ENCODE results near the gene UGT1A8. TPM values are rescaled to one million over a fixed set of nuclear protein-coding genes. Genes with fewer than 3 reads are reported as not detected.
"Not testable (repeated sequence)": the region's sequence is repeated elsewhere in the genome, so short reads cannot be mapped to it uniquely, and the experiment has no call there.

Gene UGT1A8
- total RNA-seq (2014; rRNA removed; shearing (Covaris generic)): not detected in 2 replicates
- not detected in 2 replicates for polyA plus RNA-seq (2016; fragmentation: Nextera tagmentation; extraction: Ambion mirVana)

DNA sequence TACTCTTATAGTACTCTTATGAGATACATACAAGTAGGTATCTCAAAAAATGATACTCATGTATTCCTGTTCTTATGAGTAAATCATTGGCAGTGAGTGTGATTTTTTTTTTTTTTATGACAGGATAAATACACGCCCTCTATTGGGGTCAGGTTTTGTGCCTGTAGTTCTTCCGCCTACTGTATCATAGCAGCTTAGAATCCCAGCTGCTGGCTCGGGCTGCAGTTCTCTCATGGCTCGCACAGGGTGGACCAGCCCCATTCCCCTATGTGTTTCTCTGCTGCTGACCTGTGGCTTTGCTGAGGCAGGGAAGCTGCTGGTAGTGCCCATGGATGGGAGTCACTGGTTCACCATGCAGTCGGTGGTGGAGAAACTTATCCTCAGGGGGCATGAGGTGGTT is at the start of gene UGT1A8:
Gene UGT1A8 (plus strand): TSS at position 158 of the 400 bp plus-strand sequence. CDS start 75 bp downstream, at position 233.
- H3K9ac ChIP-seq; H3K79me2 ChIP-seq (ENCODE audit: insufficient read depth); H2AFZ ChIP-seq; H3K36me3 ChIP-seq (ENCODE audit: low read depth); H3K4me2 ChIP-seq (ENCODE audit: unreplicated experiment); H3K27ac ChIP-seq; H3K9me2 ChIP-seq (ENCODE audit: insufficient read depth); H3K27me3 ChIP-seq (replicated peaks; ENCODE audit: insufficient read depth); H4K20me1 ChIP-seq (ENCODE audit: insufficient read depth); H3F3A ChIP-seq (ENCODE audit: insufficient read depth); H3K9me3 ChIP-seq (ENCODE audit: low read depth); H3K4me3 ChIP-seq; DNase-seq; H3K4me1 ChIP-seq (ENCODE audit: insufficient read depth); in situ Hi-C loops (cut with MboI): not testable (repeated sequence)
- 24 to 35% methylated on average over 4 to 5 of the region's 5 CpGs for WGBS, 2 experiments (ENCODE audit: low coverage in 1 of 2, low lambda C conversion rate in 2 of 2, missing lambda C conversion rate in 2 of 2)

DNA sequence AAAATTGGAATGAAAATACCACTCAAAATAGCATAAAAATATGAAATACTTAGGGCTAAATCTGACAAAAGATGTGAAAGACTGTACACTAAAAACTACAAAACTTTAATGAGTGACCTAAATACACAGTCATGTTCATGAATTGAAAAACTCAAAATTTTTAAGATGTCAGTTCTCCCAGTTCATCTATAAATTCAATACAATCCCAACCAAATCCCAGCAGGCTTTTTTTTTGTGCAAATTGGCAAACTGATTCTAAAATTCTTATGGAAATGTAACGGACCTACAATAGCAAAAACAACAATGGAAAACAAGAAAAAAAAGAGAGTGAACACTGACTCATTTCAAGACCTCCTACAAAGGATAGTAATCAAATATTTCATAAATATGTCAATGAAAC is 46.4 kb upstream of the UGT1A8 start:
- no peak for DNase-seq
- Histone ChIP-seq H3K4me3 (no peak overlapping the region), H3K36me3 (ENCODE audit: low read depth) (no peaks in the 10 kb centered on the region)

DNA sequence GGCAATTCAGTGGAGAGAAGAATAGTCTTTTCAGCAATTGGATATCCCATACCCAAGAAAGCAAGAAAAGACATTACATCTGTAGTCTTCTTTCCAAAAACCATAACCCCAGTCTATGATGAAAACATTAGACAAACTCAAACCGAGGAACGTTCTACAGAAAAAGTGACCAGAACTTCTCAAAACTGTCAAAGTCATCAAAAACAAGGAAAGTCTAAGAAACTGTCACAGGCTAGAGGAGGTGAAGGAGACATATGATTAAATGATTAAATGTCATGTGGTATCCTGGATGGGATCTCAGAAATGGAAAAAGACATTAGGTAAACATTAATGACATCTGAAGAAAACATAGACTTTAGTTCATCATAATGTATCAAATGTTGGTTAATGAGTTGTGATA is 46.0 kb upstream of the UGT1A8 start:
- H3K4me2 ChIP-seq (ENCODE audit: unreplicated experiment): no peak overlapping the region
- no peaks in the 10 kb centered on the region for H3K79me2 ChIP-seq (ENCODE audit: insufficient read depth)
- H3K9ac ChIP-seq: no peak overlapping the region
- H3F3A ChIP-seq (ENCODE audit: insufficient read depth): no peaks in the 10 kb centered on the region
- TF ChIP-seq EZH2 (IDR thresholded peaks at IDR 0.05; ENCODE audit: insufficient read depth, poor library complexity, severe bottlenecking) (no peak), EZH2phosphoT487 (IDR thresholded peaks at IDR 0.05; ENCODE audit: insufficient read depth, low read depth) (no peak)
- H2AFZ ChIP-seq: no peak overlapping the region
- peaks cover 5% of the 10 kb centered on the region; the same call in 1 of the 2 replicates for H3K27me3 ChIP-seq (replicated peaks; ENCODE audit: insufficient read depth)
- no peak overlapping the region for H3K4me3 ChIP-seq
- WGBS, 2 experiments (ENCODE audit: low coverage in 1 of 2, low lambda C conversion rate in 2 of 2, missing lambda C conversion rate in 2 of 2): 56 to 78% methylated on average over 2 of the region's 2 CpGs
- no peaks in the 10 kb centered on the region for H3K9me3 ChIP-seq (ENCODE audit: low read depth)
- H3K27ac ChIP-seq: no peak overlapping the region
- no peaks in the 10 kb centered on the region for H4K20me1 ChIP-seq (ENCODE audit: insufficient read depth)
- H3K36me3 ChIP-seq (ENCODE audit: low read depth): no peaks in the 10 kb centered on the region
- H3K9me2 ChIP-seq (ENCODE audit: insufficient read depth): no peaks in the 10 kb centered on the region
- in situ Hi-C loops (cut with MboI): no loop called here
- no peaks in the 10 kb centered on the region for H3K4me1 ChIP-seq (ENCODE audit: insufficient read depth)
- no peak for DNase-seq

More for the DNA sequence above, 46.4 kb upstream of the UGT1A8 start:
- Histone ChIP-seq H3K9me2 (ENCODE audit: insufficient read depth) (no peaks in the 10 kb centered on the region), H3K27me3 (replicated peaks; ENCODE audit: insufficient read depth) (peaks cover 5% of the 10 kb centered on the region; the same call in 1 of the 2 replicates), H4K20me1 (ENCODE audit: insufficient read depth) (no peaks in the 10 kb centered on the region), H3K9ac (no peak overlapping the region), H3K4me1 (ENCODE audit: insufficient read depth) (no peaks in the 10 kb centered on the region), H2AFZ (no peak overlapping the region), H3K27ac (no peak overlapping the region), H3K9me3 (ENCODE audit: low read depth) (no peaks in the 10 kb centered on the region), H3K79me2 (ENCODE audit: insufficient read depth) (peaks cover 4% of the 10 kb centered on the region; the same call in 1 of the 2 replicates), H3F3A (ENCODE audit: insufficient read depth) (no peaks in the 10 kb centered on the region), H3K4me2 (ENCODE audit: unreplicated experiment) (no peak overlapping the region)
- TF ChIP-seq EZH2 (IDR thresholded peaks at IDR 0.05; ENCODE audit: insufficient read depth, poor library complexity, severe bottlenecking): no peak
- no peak for TF ChIP-seq EZH2phosphoT487 (IDR thresholded peaks at IDR 0.05; ENCODE audit: insufficient read depth, low read depth)
- in situ Hi-C loops (cut with MboI): no loop called here
- 0 to 7% methylated on average over 1 of the region's 1 CpG for WGBS, 2 experiments (ENCODE audit: low coverage in 1 of 2, low lambda C conversion rate in 2 of 2, missing lambda C conversion rate in 2 of 2)

DNA sequence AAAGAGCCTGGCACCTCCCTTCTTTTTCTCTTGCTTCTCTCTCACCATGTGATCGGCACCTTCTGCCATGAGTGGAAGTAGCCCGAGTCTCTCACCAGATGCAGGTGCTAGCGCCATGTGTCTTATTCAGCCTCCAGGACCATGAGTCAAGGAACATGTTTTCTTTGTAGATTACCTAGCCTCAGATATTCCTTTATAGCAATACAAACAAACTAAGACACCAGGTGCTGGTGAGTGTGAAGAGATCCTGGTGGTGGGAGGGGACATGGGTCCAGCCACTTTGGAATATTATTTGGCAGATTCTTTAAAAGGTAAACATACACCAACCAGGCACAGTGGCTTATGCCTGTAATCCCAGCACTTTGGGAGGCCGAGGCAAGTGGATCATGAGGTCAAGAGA is 45.0 kb upstream of the UGT1A8 start:
- no peaks in the 10 kb centered on the region for H3K9me2 ChIP-seq (ENCODE audit: insufficient read depth)
- WGBS, 2 experiments (ENCODE audit: low coverage in 1 of 2, low lambda C conversion rate in 2 of 2, missing lambda C conversion rate in 2 of 2): 57 to 62% methylated on average over 4 of the region's 4 CpGs
- H3K9me3 ChIP-seq (ENCODE audit: low read depth): no peaks in the 10 kb centered on the region
- no peak overlapping the region for H2AFZ ChIP-seq
- H3K9ac ChIP-seq: no peak overlapping the region
- H3K4me1 ChIP-seq (ENCODE audit: insufficient read depth): no peaks in the 10 kb centered on the region
- no peaks in the 10 kb centered on the region for H3K79me2 ChIP-seq (ENCODE audit: insufficient read depth)
- no peak for DNase-seq
- H3K27me3 ChIP-seq (replicated peaks; ENCODE audit: insufficient read depth): peaks cover 5% of the 10 kb centered on the region; the same call in 1 of the 2 replicates
- TF ChIP-seq EZH2 (IDR thresholded peaks at IDR 0.05; ENCODE audit: insufficient read depth, poor library complexity, severe bottlenecking) (no peak), EZH2phosphoT487 (IDR thresholded peaks at IDR 0.05; ENCODE audit: insufficient read depth, low read depth) (no peak)
- no peak overlapping the region for H3K4me3 ChIP-seq
- no peaks in the 10 kb centered on the region for H3F3A ChIP-seq (ENCODE audit: insufficient read depth)
- no peak overlapping the region for H3K27ac ChIP-seq
- in situ Hi-C loops (cut with MboI): no loop called here
- H3K36me3 ChIP-seq (ENCODE audit: low read depth): no peaks in the 10 kb centered on the region
- no peak overlapping the region for H3K4me2 ChIP-seq (ENCODE audit: unreplicated experiment)
- no peaks in the 10 kb centered on the region for H4K20me1 ChIP-seq (ENCODE audit: insufficient read depth)

DNA sequence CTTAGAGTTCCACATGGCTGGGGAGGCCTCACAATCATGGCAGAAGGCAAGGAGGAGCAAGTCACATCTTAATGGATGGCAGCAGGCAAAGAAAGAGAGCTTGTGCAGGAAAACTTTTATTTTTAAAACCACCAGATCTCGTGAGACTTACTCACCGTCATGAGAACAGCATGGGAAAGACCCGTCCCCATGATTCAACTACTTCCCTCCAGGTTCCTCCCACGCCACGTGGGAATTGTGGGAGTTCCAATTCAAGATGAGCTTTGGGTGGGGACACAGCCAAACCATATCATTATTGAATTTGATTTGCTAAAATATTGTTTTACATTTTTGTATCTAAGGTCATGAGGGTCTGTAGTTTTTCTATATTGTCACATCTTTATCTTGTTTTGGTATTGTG is 40.1 kb upstream of the UGT1A8 start:
- H4K20me1 ChIP-seq (ENCODE audit: insufficient read depth); H3K4me1 ChIP-seq (ENCODE audit: insufficient read depth); H3F3A ChIP-seq (ENCODE audit: insufficient read depth); H3K36me3 ChIP-seq (ENCODE audit: low read depth); H2AFZ ChIP-seq; H3K9me2 ChIP-seq (ENCODE audit: insufficient read depth); H3K79me2 ChIP-seq (ENCODE audit: insufficient read depth); in situ Hi-C loops (cut with MboI); H3K27ac ChIP-seq; H3K9me3 ChIP-seq (ENCODE audit: low read depth); H3K4me2 ChIP-seq (ENCODE audit: unreplicated experiment); H3K4me3 ChIP-seq; DNase-seq; H3K27me3 ChIP-seq (replicated peaks; ENCODE audit: insufficient read depth); H3K9ac ChIP-seq: not testable (repeated sequence)
- 31 to 36% methylated on average over 5 of the region's 5 CpGs for WGBS, 2 experiments (ENCODE audit: low coverage in 1 of 2, low lambda C conversion rate in 2 of 2, missing lambda C conversion rate in 2 of 2)

DNA sequence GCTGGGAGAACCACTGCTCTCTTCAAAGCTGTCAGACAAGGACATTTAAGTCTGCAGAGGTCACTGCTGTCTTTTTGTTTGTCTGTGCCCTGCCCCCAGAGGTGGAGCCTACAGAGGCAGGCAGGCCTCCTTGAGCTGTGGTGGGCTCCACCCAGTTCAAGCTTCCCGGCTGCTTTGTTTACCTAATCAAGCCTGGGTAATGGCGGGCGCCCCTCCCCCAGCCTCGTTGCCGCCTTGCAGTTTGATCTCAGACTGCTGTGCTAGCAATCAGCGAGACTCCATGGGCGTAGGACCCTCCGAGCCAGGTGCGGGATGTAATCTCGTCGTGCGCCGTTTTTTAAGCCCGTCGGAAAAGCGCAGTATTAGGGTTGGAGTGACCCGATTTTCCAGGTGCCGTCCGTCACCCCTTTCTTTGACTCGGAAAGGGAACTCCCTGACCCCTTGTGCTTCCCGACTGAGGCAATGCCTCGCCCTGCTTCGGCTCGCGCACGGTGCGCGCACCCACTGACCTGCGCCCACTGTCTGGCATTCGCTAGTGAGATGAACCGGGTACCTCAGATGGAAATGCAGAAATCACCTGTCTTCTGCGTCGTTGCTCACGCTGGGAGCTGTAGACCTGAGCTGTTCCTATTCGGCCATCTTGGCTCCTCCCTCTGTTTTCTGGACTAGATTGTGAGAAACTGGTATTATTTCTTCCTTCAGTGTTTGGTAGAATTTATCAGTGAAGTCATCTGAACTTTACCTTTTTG is 34.0 kb upstream of the UGT1A8 start:
- H3K9me2 ChIP-seq (ENCODE audit: insufficient read depth); in situ Hi-C loops (cut with MboI); H3K36me3 ChIP-seq (ENCODE audit: low read depth); H3F3A ChIP-seq (ENCODE audit: insufficient read depth); H3K4me3 ChIP-seq; H2AFZ ChIP-seq; DNase-seq; H3K9ac ChIP-seq; H3K27me3 ChIP-seq (replicated peaks; ENCODE audit: insufficient read depth); H3K27ac ChIP-seq; H3K9me3 ChIP-seq (ENCODE audit: low read depth); H4K20me1 ChIP-seq (ENCODE audit: insufficient read depth); H3K4me1 ChIP-seq (ENCODE audit: insufficient read depth); H3K4me2 ChIP-seq (ENCODE audit: unreplicated experiment); H3K79me2 ChIP-seq (ENCODE audit: insufficient read depth): not testable (repeated sequence)
- 71 to 73% methylated on average over 31 to 35 of the region's 35 CpGs for whole genome bisulfite sequencing, 2 experiments (ENCODE audit: low coverage in 1 of 2, low lambda C conversion rate in 2 of 2, missing lambda C conversion rate in 2 of 2)

All from GM23248 (cell line).